DLD1 (cell line): Measurements from ENCODE around the gene KASH5.

ENCODE experiments used
- in situ Hi-C: cut with HindIII; loops from 2 replicates; pipeline ENCODE4 v1.10.0; 2017; ENCODE audit warnings: low sequenced_read_pairs

Gene KASH5

GRCh38 chr19:49395581-49396407, 7.7 kb downstream of the KASH5 start:
- in situ Hi-C loops: no loop called here

DNA sequence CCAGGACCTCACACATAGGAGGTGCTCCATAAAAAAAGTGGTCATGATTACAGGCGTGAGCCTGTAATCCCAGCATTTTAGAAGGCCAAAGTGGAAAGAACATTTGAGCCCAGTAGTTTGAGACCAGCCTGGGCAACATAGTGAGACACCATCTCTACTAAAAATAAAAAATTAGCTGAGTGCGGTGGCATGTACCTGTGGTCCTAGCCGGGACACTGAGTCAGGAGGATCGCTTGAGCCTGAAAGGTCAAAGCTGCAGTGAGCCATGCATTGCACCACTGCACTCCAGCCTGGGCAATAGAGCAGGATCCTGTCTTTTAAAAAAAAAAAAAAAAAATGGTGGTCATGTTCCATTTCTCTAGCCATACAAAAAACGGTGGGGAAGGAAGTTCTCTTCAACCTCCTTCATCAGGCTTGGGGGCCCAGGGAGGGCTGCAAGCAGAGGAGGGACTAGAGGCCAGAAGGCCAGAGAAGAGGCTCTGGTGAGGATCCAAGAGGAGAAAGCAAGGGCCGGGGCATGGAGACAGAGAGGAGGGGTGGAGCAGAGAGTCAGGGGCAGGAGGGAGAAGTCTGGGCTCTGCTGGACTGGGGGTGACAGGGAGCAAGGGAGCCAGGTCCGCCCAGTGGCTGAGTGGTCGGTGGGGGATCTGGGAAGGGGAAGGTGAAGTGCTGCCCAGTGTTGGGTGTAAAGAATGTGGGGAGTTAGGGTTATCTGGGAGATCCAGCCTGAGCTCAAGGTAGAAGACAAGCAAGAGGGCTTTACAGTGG, 8.9 kb downstream of the KASH5 start:
- in situ Hi-C loops: no loop called here

GRCh38 chr19:49398001-49398615, 10.1 kb downstream of the KASH5 start:
- in situ Hi-C loops: no loop called here

DNA sequence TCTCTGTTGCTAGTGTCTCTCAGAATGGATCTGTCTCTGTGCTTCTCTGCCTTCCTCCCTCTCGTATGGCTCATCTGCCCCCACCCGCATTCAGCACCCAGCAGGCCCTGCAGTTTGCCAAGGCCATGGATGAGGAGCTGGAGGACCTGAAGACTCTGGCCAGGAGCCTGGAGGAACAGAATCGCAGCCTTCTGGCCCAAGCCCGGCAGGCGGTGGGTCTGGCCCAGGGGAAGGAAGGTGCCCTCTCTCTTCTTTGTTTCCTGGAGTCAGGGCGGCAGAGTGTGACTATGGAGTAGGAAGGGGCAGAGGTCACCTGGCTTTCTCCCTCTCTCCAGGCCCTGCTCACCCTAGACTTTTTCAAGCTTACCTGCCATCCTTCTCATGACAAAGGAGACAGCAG, 10.9 kb downstream of the KASH5 start:
- in situ Hi-C loops: no loop called here

DNA sequence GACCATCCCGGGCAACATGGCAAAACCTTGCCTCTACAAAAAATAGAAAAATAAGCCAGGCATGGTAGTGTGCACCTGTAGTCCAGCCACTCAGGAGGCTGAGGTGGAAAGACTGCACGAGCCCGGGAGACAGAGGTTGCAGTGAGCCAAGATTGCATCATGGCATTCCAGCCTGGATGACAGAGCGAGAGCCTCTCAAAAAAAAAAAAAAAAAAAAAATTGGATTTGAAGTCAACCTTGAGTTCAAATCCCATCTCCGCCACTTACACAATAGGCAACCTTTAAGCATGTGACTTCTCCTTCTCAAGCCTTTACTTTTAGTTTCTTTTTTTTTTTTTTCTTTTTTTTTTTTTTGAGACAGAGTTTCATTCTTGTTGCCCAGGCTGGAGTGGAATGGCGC, 12.0 kb downstream of the KASH5 start:
- in situ Hi-C loops: no loop called here

- in situ Hi-C loops: no loop called here
Observed at GRCh38 chr19:49403404-49404187, 15.5 kb downstream of the KASH5 start.

GRCh38 chr19:49407079-49407478, 19.0 kb downstream of the KASH5 start:
- in situ Hi-C loops: no loop called here

DNA sequence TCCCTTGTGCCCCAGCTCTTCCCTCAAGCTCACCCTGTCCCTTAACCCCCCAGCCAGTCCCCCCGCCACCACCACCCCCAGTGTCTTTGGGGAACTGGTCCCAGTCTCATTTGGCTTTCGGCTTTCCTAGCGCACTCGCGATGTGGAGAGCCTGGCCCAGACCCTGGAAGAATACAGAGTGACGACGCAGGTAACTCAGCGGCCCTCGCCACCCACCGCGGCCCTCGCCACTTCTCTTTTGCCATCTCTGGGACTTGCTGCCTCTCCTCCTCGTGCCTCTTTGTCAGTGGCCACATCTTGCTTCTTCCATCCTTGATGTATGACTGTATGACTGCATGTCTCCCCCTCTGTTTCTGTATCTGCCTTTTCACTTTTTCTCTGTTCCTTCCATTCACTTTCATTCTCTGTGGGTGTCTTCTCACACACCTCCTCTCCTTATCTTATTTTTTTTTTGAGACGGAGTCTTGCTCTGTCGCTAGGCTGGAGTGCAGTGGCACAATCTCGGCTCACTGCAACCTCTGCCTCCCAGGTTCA, 19.5 kb downstream of the KASH5 start:
- in situ Hi-C loops: no loop called here

DNA sequence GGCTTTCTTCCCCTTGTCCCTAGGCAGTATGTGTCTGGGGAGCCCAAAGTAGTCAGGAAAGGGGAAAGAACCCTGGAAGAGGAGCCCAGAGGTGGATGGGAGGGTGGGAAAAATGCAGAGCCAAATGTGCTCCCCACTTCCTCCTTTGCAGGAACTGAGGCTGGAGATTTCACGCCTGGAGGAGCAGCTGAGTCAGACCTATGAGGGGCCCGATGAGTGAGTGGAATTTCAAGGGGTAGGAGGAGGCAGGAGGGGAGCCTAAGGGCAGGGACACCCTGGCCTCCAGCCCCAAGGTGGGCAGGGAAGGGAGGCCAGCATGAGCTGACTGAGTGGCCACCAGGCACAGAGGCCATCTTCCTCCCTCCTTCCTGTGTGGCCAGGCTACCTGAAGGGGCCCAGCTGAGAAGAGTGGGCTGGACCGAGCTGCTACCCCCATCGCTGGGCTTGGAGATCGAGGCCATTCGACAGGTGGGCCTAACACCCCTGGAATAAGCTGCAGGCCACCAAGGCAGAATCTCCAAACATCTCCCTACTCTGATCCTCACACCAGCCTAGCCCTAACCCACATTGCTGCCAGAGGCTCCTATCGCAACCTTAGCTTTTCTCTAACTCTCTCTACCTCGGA, 20.9 kb downstream of the KASH5 start:
- in situ Hi-C loops: no loop called here

DNA sequence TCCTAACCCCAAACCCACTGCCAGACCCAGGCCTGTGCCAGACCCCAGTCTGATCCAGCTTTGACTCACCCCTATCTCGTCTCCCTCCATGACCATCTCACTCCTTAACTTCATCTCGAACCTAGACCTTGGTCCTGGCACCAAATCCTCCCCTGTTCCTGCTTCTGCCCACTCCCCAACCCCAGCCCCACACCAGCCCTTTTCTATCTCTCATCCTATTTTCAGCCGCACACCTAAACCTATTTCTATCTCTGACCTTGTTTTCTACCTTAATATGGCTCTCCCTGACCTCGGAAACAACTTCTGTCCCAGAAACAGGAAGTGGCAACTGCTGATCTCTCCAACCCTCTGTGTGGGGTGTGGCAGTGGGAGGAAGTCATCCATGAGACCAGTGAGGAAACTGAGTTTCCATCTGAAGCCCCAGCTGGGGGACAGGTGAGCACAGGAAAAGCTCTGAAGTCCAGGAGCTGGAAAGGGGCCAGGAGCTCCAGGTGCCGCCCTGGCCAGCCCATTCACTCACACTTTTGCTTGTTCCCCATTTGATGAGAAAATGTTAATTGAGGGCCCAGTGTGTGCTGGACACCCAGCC, 21.5 kb downstream of the KASH5 start:
- in situ Hi-C loops: no loop called here

- in situ Hi-C loops: no loop called here
Observed at GRCh38 chr19:49411681-49412326, 23.8 kb downstream of the KASH5 start.

DNA sequence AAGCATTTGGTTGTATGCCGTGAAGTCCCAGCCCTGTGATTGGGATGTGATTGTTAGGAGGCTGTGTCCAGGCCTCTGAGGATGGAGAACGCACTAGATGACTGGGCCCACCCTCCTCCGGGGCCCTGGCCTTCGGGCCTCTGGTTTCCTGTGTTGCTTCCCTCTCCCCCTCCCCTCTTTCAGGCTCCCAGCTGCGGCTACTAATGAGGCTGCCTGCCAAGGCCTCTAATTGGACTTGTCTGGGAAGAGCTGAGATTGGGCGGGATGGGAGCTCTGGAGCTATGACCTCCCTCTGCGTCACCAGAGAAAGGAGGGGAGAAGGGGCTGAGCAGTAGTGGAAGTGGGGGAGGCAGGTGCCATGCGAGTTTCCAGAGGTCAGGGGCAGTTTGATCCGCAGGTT, 25.3 kb downstream of the KASH5 start:
- in situ Hi-C loops: no loop called here

DNA sequence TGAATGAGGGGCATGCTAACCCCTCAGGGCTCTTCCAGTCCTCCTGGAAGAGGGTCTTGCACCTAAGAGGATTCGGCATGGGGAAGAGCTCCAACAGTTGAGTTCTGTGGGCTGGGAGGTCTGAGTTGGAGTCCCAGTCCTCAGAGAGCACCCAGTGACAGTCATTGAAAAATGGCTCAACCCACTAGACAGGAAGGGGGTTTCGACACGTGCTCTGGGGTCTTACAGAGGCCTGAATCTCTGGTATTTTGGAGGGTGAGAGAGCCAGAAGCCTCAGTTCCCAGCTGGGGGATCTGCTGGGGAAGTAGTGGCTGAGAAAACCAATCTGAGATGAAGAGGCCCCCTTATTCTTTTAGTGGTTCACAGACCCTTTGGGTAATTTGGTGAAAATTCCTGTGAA, 26.2 kb downstream of the KASH5 start:
- in situ Hi-C loops: no loop called here

DNA sequence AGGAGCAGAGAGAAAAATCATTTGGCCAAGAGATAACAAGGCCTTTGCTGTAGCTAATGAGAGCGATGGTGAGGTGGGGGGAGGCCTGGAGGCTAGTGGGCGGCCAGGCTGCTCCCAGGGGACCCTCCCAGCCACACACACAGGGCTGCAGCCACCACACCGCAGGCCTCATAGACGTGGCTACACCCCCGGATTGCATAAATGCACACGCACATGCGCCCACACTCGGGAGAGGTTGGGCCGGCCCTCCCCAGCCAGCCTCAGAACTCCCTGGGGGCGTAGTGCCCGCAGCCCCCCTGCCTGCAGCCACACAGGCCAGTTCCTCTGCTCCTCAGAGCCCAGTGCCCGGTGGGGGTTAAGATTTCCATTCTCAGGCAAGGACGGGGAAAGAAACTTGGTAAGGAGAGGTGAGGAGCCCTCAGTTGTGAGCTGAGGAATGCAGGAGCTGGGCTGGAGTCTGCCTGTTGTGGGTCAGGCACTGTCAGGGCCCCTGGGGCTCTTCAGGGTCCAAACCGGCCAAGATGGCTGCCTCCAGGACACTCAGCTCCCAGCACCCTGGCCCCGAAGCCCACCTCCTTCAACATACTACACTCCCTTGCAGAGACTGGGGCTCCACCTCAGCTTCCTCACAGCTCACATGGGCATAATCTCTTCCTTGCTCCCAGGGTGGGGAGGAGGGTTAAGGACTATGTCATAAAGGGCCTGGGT, 27.2 kb downstream of the KASH5 start:
- in situ Hi-C loops: no loop called here

GRCh38 chr19:49415810-49416200, 27.8 kb downstream of the KASH5 start:
- in situ Hi-C loops: no loop called here

- in situ Hi-C loops: no loop called here
Observed at GRCh38 chr19:49417088-49417487, 29.0 kb downstream of the KASH5 start.

DNA sequence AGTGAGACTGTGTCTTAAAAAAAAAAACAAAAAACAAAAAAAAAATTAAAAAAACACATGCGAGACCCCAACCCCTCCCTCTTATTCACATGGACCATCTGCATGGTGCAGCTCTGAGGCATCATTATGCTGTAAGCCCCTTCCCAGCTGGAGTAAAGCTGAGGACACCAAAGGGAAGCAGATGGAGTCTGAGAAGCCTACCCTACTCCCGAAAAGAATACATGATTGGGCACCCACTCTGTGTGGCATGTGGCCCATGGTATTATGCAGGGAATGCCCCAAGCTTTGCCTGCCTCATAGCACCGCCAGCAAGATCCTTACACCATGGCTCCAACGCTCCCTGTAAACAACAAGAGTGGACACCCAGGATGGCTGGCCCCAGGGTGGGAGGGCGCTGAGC, 30.5 kb downstream of the KASH5 start:
- in situ Hi-C loops: no loop called here

GRCh38 chr19:49419173-49419572, 31.1 kb downstream of the KASH5 start:
- in situ Hi-C loops: no loop called here

DNA sequence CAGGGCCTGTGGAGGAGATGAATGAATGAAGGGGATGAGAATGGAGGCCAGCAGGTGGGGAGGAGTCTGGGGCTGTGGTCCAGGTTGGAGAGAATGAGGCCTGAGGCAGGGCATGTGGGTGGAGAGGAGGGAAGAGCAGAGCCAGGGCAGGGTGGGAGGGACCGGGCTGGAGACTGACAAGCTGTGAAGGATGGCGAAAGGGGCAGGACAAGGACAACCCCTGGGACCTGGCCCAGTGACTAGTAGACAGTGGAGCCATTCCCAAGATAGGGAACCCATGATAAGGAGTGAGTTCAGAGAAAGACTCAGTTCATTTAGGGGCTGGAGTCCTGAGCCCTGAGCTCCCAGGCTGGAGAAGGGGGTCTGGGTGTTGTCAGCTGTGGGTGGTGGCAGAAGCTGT, 32.2 kb downstream of the KASH5 start:
- in situ Hi-C loops: no loop called here
